Metanephros (tissue), 2 donors: ENCODE data around the gene CCNYL1. TPM values are rescaled to one million over a fixed set of nuclear protein-coding genes. Genes with fewer than 3 reads are reported as not detected.

ENCODE experiments used
- small RNA-seq: library from RNA; depleted of rRNA; stranded (forward); fragments of <200 nt; gene quantifications from one replicate; pipeline ENCODE3, GENCODE V24; 2014; ENCODE audit warnings: low replicate concordance
- total RNA-seq: library from RNA; depleted of rRNA; stranded (reverse); fragments of >200 nt; gene quantifications from one replicate; pipeline ENCODE4 v1.2.3, GENCODE V29; 2014

CCNYL1 gene
- 9.2 TPM for total RNA-seq

DNA sequence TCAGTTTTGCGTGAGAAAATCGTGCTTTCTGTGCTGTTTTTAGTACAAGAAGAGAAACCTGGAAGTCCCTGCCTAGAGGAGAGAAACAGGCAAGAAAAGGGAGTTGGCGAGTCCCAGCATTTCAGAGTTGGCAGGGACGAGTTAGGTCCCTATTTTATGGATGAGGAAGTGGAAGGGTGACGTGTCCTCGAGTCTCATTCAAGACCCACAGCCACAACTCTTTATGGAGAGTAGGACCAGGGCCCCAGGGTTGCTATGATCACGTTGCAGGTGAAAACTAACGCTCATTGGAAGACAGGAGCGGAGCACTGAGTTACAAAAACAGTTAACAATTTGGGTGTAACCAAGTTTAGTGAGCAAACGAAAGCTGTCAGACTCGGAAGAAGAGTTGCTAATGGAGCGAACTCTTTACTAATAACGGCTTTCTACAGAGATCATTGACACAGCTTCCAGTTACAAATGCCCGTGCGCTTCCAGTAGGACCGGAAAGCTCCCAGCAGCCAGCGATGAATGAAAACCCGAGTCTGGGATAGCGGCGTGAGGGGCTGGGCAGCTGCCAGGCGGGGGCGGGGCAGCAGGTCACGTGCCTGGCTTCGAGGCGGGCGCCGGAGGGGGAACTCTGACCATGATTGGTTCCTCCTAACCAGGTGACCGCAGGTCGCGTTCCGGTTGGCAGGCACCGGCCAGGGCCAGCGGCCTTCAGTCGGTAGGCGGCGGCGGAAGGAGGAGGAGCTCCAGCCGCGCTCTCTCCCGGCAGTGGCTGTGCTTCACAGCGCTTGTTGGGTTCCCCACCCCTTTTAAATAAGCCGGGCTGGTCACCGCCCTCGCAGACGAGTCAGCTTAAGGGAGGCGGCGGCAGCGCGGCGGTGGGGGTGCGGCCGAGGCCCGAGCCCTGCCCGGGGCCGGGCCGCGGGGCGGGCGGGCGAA is at the start of gene CCNYL1:
CCNYL1 (plus strand) TSS at position 827 of the 927 bp plus-strand sequence. CDS start 257 bp downstream, outside the sequence.

Small RNAs within 50 kb of the gene (small RNA-seq; reads per million reads assigned to genes)
- gene RF00019: not detected
- gene RNU6-664P: not detected

Other genes starting within 250 kb of the CCNYL1 start
- 56.5 TPM for gene CREB1, start 181.7 kb upstream of the CCNYL1 start, total RNA-seq
- 23.5 TPM for gene METTL21A, start 86.2 kb upstream of the CCNYL1 start, total RNA-seq
- 11.9 TPM for gene FZD5, start 58.3 kb downstream of the CCNYL1 start, total RNA-seq